ENCODE data around the gene RAD52.

Gene RAD52

DNA sequence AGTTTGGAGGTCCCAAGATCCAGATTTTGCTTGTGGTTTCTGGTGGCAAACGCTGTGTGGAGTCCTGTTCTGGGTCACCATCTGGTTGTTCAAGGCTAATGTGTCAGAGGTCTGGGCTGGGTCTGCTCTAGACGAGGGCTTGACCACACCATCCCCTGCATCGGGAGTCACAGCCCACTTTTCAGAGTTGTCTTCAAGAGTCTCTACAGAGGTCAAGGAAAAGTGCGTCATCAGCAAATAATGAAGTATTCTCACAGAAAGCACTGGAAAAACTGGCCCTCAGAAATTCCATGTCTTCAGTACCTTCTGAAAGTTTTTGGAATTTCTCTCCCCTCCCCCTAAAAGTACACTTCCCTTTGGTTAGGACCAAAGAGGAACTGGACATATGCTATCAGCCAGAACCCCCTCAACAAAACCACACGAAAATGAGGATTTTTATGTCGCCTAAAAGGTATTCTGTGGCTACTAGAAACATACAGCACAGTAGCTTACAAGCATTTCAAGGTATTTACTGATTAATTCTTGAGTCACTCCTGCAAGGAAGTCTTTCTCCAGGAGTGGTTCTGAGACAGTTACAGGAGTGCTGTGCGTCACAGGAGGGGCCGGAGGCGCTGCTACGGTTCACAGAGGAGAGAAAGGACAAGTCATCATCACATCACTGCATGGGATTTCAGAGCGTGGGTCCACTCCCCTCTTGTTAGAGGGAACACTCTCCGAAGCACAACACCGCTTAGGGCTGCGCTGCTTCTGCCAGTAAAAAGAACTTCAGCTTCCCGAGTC, 35.4 kb downstream of the RAD52 start:
- DNase-seq (ENCODE audit: low read depth in 2 of 2), result no peak

DNA sequence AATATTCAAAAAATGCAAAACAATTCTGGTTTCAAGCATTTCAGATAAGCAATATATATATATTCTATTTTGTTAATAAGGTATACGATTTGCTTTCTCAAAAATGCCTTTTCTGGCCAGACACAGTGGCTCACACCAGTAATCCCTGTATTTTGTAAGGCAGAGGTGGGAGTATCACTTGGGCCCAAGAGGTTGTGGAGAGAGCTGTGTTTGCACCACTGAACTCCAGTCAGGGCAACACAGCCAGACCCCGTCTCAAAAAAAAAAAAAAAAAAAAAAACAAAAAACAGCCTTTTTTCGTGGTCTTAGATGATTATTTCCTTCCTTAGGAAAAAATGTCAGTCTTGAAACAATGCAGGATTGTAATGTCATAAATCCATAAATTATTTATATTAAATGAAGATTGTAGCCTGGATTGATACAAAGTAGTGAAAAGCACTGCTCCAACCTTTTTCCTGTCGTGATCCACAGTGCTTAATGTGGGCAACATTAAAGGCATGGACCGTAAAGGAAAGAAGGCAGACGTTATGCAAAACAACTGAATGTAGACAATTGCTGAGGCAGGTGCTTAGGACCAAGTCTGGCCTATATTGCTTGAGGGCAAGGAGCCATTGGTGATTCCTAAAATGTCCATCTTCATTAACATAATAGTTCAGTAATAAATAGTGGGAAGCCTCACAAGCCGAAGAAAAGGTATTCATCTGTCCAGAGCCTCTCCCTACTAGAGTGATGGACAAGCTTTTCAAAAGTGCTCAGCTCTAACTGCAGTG, 36.8 kb downstream of the RAD52 start:
- no peak for DNase-seq (ENCODE audit: low read depth in 2 of 2)

DNA sequence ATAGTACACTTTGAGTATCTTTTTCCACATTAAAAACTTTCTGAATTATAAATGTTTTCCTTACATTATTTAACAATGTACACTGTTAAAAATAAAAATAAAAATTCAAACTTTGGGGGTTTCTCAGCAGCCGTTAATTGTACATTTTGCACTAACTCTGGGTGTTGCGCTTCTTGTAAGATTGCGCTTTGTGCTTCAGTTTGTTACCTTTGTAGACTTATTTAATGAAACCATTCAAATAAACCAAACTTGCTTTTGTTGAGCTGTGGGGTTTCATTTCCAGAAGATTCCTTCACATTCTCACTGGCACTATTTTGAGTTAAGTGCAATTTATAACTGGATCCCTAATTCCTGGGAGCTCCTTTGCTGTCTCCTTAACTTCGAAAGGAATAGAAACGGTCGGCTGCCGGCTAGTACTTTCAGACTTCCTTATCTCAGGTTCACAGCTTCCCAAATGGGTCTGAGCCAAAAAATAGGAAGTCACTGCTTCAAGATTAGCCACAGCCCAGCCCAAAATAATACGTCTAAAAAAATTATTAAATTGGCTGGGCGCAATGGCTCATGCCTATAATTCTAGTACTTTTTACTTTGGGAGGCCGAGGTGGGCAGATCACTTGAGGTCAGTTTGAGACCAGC, 38.2 kb downstream of the RAD52 start:
- no peak for DNase-seq (ENCODE audit: low read depth in 2 of 2)

DNA sequence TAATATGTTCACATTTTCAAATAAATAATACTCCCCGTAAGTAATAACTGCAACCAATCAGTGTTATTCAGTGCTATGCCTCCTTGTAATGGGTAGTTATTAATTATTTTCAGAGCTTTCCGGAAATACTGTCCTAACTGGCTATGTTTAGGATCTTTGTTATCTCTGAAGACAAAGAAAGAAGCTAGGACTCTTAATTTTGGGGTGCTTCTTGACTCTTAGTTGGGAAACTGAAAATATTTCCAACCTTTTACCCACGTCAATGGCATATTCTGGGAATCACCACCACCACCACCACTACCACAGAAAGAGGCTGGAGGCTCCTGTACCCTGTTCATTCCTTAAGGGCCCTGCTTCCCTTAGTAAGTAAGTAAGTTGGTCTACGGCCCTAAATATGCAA, 39.1 kb downstream of the RAD52 start:
- no peak for DNase-seq (ENCODE audit: low read depth in 2 of 2)

DNA sequence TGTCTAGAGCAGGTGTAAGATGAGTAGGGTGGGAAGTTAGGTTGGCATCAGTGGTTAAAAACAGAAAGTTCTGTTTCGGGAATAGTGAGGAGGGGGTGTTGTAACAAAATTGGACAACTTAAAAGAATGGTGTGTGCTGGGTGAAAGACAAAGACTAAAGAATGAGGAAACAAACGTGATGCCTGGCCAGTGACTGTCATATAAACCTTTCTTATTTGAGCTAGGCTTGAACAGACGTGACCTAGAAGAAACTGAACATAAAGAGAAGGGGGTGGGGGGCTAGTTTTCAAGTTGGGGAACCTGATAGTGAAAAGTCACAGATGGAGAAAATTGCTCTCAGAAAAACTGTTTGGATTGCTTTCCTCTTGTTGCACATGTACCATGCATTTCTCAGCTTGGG, 39.6 kb downstream of the RAD52 start:
- DNase-seq (ENCODE audit: low read depth in 2 of 2), result no peak

DNA sequence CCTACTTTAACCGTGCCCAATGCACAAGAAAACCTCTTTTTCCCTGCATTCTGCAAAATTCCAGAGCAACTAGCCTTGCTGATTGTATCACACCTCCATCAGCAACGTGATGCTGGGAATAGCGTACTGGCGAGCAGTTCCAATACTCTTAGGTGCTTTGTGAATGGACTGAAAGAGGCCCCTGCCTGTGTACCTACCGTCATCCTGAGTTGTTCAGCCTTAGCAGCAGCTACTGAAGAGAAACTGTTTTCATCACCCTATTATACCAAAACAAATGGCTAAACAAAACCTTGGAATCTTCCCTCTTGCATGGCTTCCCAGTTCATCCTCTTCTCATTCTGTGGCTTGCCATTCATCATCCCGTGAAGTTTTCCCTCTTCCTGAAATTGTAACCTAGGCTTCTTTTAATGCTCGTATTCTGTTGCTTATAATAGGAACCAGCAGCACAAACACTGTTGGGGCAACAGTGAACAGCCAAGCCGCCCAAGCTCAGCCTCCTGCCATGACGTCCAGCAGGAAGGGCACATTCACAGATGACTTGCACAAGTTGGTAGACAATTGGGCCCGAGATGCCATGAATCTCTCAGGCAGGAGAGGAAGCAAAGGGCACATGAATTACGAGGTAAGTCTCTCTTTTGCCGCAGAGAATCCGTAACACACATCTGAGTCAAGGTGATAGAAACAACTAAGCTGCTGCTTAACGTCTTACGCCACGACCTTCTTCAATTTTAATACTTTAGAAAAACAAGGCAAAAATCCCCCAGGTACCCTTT, 41.9 kb downstream of the RAD52 start:
- DNase-seq (ENCODE audit: low read depth in 2 of 2), result no peak

DNA sequence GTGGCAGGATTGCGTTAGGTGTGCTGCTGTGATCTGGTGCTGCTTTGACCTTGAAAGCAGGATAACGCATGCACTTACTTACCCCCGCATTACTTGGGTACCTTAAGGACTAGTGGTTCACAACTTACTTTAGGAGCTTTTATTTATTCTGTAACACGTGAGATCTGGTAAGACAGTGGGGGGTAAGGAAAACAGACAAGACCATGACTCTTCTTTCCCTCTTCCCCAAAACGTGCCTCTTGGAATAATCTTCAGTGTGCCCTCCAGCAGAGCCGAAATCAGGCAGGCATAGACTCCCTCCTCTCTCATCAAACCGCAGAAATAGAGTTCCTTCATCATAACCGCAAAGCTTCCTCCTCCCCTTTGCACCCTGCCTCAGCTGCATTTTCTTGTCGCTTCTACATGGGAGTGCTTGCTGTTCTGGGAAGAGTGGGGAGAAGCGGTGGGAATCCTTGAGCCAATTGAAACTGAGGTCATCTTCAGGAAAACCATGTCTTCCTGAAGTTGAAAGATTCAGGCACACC, 43.4 kb downstream of the RAD52 start:
- no peak for DNase-seq (ENCODE audit: low read depth in 2 of 2)

DNA sequence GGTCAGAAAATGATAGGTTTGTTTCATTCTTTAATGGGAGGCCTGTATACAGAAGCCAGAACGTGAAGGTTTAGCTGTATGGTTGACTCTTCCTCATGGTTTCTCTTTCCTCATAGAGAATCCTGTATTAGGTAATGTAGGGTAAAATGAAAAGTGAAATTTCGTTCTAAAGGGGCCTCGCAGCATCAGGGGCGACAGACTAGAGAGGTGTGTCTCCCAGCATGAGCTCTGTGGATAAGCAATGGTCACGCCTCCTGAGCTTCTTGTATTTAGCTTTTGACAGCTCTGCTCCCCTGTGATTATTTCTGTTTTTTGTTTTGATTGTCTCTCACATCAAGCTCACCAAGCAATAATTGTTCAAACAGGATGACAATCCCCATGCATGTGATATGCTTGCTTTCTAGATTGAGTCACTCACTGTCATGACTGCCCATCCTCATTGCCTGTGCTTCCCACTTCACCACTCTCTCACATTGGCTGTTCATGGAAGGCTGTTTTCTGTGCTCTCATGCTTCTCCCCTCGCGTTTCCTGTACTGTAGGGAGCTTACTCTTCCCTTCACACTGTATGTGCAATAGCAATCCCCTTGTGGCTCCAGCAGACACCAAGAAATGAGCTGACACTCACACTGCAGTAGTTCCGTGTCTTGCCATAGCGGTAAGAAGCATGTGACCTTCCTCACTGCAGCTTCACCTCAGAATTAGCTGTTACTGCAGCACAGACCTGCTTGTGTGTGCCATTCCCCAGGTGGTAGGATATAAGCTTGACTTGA, 44.0 kb downstream of the RAD52 start:
- no peak for DNase-seq (ENCODE audit: low read depth in 2 of 2)

DNA sequence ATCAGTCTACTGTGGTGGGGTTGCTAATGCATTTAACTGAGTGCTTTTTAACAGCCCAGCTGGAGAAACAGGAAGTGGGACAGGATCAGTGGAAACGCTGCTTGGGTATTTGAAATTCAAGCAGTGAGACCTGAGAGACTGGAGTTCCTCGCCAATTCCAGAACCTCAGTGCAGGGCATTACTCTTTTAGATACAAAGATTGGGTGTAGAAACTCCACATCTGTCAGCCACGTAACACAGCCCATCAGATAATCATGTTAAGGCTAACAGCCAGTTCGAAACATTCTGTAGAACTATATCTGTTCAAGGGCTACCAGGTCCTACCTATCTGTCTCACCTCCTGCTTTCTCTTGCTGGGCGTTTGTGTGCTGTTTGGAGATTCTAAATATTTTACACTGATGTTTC, 45.5 kb downstream of the RAD52 start:
- no peak for DNase-seq (ENCODE audit: low read depth in 2 of 2)

DNA sequence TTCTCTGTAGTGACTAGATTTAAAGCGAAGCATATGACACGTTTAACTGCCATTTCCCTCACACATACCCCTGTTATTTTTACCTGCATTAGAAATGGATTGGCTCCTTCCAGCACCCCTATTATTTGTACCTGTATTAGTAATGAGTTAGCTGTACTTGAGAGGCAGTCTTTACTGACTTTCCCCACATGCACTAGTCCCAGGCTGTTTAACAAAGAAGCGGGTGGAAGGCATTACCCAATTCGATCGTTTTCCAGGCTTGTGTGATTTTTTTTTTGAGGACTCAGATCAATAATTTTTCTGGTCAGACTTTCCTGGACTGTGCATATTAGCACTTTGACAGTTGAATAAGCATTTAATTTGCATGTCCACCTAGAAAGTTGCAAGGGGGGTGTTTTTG, 46.4 kb downstream of the RAD52 start:
- no peak for DNase-seq (ENCODE audit: low read depth in 2 of 2)

DNA sequence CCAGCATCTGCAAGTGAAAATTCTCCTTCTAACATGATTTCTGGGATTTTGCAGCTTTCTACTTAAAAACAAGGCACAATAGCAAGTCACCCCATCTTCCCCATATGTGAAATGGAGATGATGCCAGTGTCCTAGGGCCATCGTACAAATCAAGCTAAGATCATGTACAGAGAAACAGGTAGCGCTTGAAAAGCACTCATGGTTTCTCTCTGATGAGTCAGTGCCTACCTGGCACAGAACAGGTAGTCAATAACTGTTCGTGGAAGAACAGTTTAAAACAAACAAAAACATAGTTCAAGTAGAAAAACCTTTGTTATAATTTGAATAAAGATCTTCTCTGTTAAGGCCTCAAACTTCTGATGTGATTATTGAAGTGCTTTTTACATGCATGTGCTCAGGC, 46.9 kb downstream of the RAD52 start:
- no peak for DNase-seq (ENCODE audit: low read depth in 2 of 2)

DNA sequence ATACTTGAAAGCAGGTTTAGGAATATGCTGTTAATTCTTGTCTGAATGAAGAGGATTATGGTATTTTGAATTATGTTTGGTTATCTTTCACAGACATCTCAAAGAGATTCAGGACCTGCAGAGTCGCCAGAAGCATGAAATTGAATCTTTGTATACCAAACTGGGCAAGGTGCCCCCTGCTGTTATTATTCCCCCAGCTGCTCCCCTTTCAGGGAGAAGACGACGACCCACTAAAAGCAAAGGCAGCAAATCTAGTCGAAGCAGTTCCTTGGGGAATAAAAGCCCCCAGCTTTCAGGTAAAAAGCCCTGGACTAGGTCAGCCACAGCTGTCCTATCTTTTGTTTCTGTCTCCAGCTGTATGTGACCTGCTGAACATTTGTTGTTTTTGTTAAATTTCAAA, 52.1 kb downstream of the RAD52 start:
- DNase-seq (ENCODE audit: low read depth in 2 of 2), result no peak

DNA sequence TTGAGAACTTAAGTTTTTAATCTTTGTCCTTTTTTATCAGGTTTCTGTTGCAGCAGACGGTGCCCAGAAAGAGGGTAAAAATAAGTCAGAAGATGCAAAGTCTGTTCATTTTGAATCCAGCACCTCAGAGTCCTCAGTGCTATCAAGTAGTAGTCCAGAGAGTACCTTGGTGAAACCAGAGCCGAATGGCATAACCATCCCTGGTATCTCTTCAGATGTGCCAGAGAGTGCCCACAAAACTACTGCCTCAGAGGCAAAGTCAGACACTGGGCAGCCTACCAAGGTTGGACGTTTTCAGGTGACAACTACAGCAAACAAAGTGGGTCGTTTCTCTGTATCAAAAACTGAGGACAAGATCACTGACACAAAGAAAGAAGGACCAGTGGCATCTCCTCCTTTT, 53.5 kb downstream of the RAD52 start:
- no peak for DNase-seq (ENCODE audit: low read depth in 2 of 2)

DNA sequence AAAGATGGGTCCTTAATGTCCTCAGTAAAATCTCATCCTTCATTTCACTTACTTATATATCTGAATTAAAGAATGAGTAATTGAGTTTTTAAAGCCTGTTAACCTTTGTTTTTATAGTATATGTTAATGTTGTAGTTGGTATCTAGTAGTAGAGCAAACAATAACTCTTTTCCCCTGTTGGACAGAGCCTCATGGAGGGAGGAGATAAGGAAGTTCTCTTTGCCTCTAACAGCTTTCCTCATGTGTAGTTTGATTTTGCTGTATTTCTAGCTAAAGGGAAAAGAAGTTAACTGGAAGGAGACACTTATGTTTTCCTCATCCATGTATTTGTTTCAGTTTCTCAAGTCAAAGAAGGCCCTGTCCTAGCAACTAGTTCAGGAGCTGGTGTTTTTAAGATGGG, 55.3 kb downstream of the RAD52 start:
- DNase-seq (ENCODE audit: low read depth in 2 of 2), result no peak

DNA sequence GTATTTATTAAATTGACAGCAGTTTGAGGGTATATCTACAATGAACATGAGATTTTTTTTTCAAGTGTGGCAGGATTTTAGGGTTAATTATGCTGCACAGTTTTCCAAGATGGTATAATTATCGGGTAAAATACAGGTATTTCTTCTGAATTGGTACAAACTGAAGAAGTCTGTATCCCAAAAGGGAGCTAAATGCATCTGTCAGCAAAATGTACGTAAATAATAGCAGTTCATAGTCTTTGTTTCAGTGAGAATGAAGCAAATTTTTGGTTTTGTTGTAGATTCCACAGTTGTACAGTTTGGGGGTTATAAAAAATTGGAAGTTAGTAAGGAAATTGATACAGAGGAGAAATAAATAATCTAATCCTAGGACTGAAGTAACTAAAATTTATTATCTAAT, 63.3 kb downstream of the RAD52 start:
- DNase-seq (ENCODE audit: low read depth in 2 of 2), result no peak

DNA sequence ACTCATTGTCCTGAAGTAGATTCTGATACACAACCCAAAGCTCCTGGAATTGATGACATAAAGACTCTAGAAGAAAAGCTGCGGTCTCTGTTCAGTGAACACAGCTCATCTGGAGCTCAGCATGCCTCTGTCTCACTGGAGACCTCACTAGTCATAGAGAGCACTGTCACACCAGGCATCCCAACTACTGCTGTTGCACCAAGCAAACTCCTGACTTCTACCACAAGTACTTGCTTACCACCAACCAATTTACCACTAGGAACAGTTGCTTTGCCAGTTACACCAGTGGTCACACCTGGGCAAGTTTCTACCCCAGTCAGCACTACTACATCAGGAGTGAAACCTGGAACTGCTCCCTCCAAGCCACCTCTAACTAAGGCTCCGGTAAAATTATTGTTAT, 63.8 kb downstream of the RAD52 start:
- no peak for DNase-seq (ENCODE audit: low read depth in 2 of 2)

DNA sequence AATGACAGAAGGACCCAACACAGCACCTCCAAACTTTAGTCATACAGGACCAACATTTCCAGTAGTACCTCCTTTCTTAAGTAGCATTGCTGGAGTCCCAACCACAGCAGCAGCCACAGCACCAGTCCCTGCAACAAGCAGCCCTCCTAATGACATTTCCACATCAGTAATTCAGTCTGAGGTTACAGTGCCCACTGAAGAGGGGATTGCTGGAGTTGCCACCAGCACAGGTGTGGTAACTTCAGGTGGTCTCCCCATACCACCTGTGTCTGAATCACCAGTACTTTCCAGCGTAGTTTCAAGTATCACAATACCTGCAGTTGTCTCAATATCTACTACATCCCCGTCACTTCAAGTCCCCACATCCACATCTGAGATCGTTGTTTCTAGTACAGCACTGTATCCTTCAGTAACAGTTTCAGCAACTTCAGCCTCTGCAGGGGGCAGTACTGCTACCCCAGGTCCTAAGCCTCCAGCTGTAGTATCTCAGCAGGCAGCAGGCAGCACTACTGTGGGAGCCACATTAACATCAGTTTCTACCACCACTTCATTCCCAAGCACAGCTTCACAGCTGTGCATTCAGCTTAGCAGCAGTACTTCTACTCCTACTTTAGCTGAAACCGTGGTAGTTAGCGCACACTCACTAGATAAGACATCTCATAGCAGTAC, 64.6 kb downstream of the RAD52 start:
- no peak for DNase-seq (ENCODE audit: low read depth in 2 of 2)

DNA sequence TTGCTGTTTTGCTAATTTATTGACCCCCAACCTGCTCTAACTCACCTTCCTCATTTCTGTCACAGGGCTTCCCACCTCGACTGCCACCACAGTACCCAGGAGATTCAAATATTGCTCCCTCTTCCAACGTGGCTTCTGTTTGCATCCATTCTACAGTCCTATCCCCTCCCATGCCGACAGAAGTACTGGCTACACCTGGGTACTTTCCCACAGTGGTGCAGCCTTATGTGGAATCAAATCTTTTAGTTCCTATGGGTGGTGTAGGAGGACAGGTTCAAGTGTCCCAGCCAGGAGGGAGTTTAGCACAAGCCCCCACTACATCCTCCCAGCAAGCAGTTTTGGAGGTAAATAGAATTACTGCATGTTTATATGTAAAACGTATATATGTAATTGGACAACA, 68.8 kb downstream of the RAD52 start:
- no peak for DNase-seq (ENCODE audit: low read depth in 2 of 2)

DNA sequence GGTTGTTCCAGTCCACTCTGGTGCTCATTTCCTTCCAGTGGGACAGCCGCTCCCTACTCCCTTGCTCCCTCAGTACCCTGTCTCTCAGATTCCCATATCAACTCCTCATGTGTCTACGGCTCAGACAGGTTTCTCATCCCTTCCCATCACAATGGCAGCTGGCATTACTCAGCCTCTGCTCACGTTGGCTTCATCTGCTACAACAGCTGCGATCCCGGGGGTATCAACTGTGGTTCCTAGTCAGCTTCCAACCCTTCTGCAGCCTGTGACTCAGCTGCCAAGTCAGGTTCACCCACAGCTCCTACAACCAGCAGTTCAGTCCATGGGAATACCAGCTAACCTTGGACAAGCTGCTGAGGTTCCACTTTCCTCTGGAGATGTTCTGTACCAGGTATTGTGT, 69.9 kb downstream of the RAD52 start:
- DNase-seq (ENCODE audit: low read depth in 2 of 2), result no peak

DNA sequence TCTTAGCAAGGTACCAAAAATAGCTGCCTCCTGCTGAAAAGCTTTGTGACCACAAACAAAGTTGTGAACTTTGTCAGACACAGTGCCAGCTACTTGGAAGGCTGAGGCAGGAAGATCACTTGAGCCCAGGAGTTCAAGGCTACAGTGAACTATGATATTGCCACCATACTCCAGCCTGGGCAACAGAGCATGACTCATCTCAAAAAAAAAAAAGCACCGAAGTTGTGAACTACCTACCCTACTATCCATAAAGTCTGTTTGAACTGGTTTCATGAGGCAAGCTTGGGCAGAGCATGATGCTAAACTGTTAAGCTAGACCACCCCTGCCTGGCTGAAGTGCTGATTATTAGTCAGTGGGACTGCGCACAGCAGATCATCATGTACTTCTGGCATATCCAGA, 75.5 kb downstream of the RAD52 start:
- no peak for DNase-seq (ENCODE audit: low read depth in 2 of 2)

DNA sequence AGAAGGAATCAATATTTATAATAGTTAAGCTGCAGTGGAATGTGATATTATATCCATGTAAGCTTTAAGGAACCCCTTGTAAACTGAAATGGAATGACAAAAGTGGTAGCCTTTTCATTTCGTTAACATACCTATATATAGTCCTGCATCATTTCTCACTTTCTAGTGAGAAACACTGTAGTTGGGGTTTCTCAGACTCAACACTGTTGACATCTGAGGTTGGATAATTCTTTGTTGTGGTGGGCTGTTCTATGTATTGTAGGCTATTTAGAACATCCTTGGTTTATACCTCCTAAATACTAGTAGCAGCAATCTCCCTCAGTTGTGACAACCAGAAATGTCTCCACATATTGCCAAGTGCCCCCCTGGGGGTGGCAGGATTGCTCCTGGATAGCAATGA, 79.1 kb downstream of the RAD52 start:
- DNase-seq (ENCODE audit: low read depth in 2 of 2), result no peak

Data from activated CD8-positive, alpha-beta memory T cell treated with anti-CD3 and anti-CD28 coated beads for 4 hours (primary cell).